Natural killer cell (primary cell): ENCODE measurements around the gene GPALPP1. TPM values are rescaled to one million over a fixed set of nuclear protein-coding genes. Genes with fewer than 3 reads are reported as not detected.

Experiments
- ATAC-seq, 3 donors: fragments of 150-1000 bp in 2 of 3; fragments of 200-7000 bp in 1 of 3; cut with Tn5 transposase; 1 replicate in 1 of 3; 2 replicates in 2 of 3; pipeline ENCODE4 v1.10.0; 2021; ENCODE audit warnings: mild to moderate bottlenecking in 2 of 3, moderate library complexity in 2 of 3
- DNase-seq, 2 donors: peaks; one replicate each; pipeline versions ENCODE4 v3.0.0 to v3.0.0-alpha.2; 2013 to 2021; ENCODE audit warnings: mixed read lengths in 1 of 2
- H3K27ac ChIP-seq: one replicate; pipeline ENCODE4 v1.5.1; 2013; ENCODE audit warnings: mild to moderate bottlenecking, low read length
- H3K27me3 ChIP-seq: one replicate; pipeline ENCODE4 v1.6.1; 2013; ENCODE audit warnings: low read length; ENCODE audit not compliant: control insufficient read depth, insufficient read depth
- H3K36me3 ChIP-seq: one replicate; pipeline ENCODE4 v1.6.1; 2013; ENCODE audit warnings: low read length; ENCODE audit not compliant: control insufficient read depth, insufficient read depth
- H3K4me1 ChIP-seq: one replicate; pipeline ENCODE4 v1.6.1; 2013; ENCODE audit warnings: low read length; ENCODE audit not compliant: control insufficient read depth, insufficient read depth
- H3K4me3 ChIP-seq: one replicate; pipeline ENCODE4 v1.5.1; 2013; ENCODE audit warnings: low read length
- H3K9me3 ChIP-seq: one replicate; pipeline ENCODE4 v1.6.1; 2013; ENCODE audit warnings: low read length; ENCODE audit not compliant: control insufficient read depth, insufficient read depth
- H3K27ac Mint-ChIP-seq, 2 donors: one replicate each; pipeline ENCODE4 v1.8.0; 2022; ENCODE audit warnings: mild to moderate bottlenecking in 2 of 2, mixed read lengths in 2 of 2, moderate library complexity in 1 of 2
- H3K27me3 Mint-ChIP-seq, 2 donors: one replicate each; pipeline ENCODE4 v1.8.0; 2022; ENCODE audit warnings: low read depth in 2 of 2, mixed read lengths in 2 of 2
- H3K36me3 Mint-ChIP-seq: one replicate; pipeline ENCODE4 v1.8.0; 2022; ENCODE audit warnings: mixed read lengths
- H3K4me1 Mint-ChIP-seq, 2 donors: one replicate each; pipeline ENCODE4 v1.8.0; 2022; ENCODE audit warnings: mixed read lengths in 2 of 2
- H3K4me3 Mint-ChIP-seq: one replicate; pipeline ENCODE4 v1.8.0; 2022; ENCODE audit warnings: mild to moderate bottlenecking, moderate library complexity, mixed read lengths
- H3K9me3 Mint-ChIP-seq, 2 donors: one replicate each; pipeline ENCODE4 v1.8.0; 2022; ENCODE audit warnings: mixed read lengths in 2 of 2
- WGBS: methylation state at CpG from one replicate; pipeline ENCODE4 v1.1.7; 2013; ENCODE audit warnings: missing lambda C conversion rate; ENCODE audit not compliant: insufficient coverage; 5-methylcytosine and 5-hydroxymethylcytosine counted together
- intact Hi-C: fragments of 100-400 bp; cut with micrococcal nuclease; formaldehyde crosslinking; loops from one replicate; pipeline ENCODE4 v1.14.2; 2022
- total RNA-seq, 4 donors: library from RNA; stranded (reverse); fragments of 120-200 nt in 1 of 4; gene quantifications; one replicate each; pipeline versions ENCODE4 v1.2.3 to v1.2.4, GENCODE V29; 2013 to 2022
- TF ChIP-seq, protein P1 (sequence below): fragments of 200-600 bp; IDR thresholded peaks from one replicate; pipeline ENCODE4 v1.8.0; 2022; ENCODE audit warnings: antibody characterized with exemption

The GPALPP1 gene
- total RNA-seq, 3 donors from 2014 or later (not counting 1 experiment from before 2014, with no cell fraction given), result 32.4 to 36.6 (median 36.0) TPM

DNA sequence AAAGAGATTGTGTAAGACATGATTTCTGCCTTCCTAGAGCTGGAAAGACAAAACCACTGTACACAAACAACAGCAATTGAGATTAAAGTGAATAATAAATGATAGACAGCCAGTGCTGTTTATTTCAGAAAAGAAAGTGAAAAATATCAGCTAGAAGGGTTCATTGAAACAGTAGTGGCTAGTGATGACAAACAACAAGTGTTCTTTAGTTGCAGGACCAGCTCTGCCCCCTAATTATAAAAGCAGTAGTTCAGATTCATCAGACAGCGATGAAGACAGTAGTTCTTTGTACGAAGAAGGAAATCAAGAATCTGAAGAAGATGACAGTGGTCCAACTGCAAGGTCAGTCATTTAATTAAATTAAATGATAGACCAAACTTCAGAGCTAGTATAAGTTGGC, 14.8 kb downstream of the GPALPP1 start:
- no peaks in the 10 kb centered on the region for H3K27me3 Mint-ChIP-seq
- DNase-seq (no peak), ATAC-seq (no peak)
- no peaks in the 10 kb centered on the region for H3K27me3 ChIP-seq
- H3K27ac Mint-ChIP-seq, result no peak overlapping the region
- TF ChIP-seq, protein P1, sequence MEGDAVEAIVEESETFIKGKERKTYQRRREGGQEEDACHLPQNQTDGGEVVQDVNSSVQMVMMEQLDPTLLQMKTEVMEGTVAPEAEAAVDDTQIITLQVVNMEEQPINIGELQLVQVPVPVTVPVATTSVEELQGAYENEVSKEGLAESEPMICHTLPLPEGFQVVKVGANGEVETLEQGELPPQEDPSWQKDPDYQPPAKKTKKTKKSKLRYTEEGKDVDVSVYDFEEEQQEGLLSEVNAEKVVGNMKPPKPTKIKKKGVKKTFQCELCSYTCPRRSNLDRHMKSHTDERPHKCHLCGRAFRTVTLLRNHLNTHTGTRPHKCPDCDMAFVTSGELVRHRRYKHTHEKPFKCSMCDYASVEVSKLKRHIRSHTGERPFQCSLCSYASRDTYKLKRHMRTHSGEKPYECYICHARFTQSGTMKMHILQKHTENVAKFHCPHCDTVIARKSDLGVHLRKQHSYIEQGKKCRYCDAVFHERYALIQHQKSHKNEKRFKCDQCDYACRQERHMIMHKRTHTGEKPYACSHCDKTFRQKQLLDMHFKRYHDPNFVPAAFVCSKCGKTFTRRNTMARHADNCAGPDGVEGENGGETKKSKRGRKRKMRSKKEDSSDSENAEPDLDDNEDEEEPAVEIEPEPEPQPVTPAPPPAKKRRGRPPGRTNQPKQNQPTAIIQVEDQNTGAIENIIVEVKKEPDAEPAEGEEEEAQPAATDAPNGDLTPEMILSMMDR, result no peak
- no peaks in the 10 kb centered on the region for H3K4me1 Mint-ChIP-seq
- H3K4me3 ChIP-seq, result no peak overlapping the region
- WGBS, result 100% methylated on average over 2 of the region's 2 CpGs
- no peak overlapping the region for H3K4me3 Mint-ChIP-seq
- peaks cover 38% of the 10 kb centered on the region for H3K36me3 ChIP-seq
- H3K36me3 Mint-ChIP-seq, result peaks cover 7% of the 10 kb centered on the region
- no peaks in the 10 kb centered on the region for H3K9me3 Mint-ChIP-seq
- H3K9me3 ChIP-seq, result no peaks in the 10 kb centered on the region
- intact Hi-C loops, result no loop called here
- no peak overlapping the region for H3K27ac ChIP-seq
- no peaks in the 10 kb centered on the region for H3K4me1 ChIP-seq

DNA sequence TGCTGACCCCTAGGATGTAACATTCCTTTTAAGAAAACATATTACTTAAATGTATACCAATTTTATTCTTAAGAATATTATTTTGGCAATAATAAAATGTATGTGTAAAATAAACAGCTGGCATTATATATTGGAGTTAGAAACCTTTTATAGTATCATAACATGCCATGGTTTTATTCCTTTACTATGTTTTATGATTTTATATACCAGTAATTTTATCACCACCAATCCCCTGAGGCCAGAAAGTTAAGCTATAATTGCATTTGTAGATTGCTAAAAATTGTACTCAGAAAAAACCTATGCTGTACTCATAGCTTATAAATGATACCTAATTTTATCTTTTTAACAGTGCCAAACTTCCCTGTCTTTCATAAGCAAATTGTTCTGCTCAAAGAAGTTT, 17.9 kb downstream of the GPALPP1 start:
- Mint-ChIP-seq H3K36me3 (peaks cover 16% of the 10 kb centered on the region), H3K27ac (no peak overlapping the region), H3K4me3 (no peak overlapping the region), H3K27me3 (no peaks in the 10 kb centered on the region), H3K4me1 (peaks cover 0 to 8% of the 10 kb centered on the region in 2 donors), H3K9me3 (no peaks in the 10 kb centered on the region)
- Histone ChIP-seq H3K9me3 (no peaks in the 10 kb centered on the region), H3K4me1 (no peaks in the 10 kb centered on the region), H3K36me3 (peaks cover 51% of the 10 kb centered on the region), H3K4me3 (no peak overlapping the region), H3K27ac (no peak overlapping the region), H3K27me3 (no peaks in the 10 kb centered on the region)
- TF ChIP-seq, protein P1, result no peak
- intact Hi-C loops, result no loop called here
- no peak for ATAC-seq
- DNase-seq, result no peak

DNA sequence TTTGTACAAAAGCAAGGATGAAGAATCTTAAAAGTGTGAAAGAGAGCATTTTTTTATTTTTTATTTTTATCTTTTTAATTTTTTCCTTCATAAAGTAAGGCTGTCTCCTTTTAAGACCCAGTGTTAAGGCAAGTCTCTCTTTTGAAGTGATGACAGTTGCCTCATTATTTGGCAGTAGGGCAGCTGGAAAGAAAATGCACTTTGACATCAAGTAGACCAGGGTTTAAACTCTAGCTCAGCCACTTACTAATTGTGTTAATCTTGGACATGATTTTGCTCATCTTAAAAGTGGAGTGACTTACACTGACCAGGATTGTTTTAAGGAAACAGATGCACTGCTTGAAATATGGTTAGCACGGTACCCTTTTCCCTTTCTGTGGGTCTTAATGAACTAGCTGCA, 18.5 kb downstream of the GPALPP1 start:
- TF ChIP-seq, protein P1, result no peak
- H3K9me3 ChIP-seq, result no peaks in the 10 kb centered on the region
- H3K27me3 ChIP-seq, result no peaks in the 10 kb centered on the region
- peaks cover 48% of the 10 kb centered on the region for H3K36me3 ChIP-seq
- H3K27ac Mint-ChIP-seq, result no peak overlapping the region
- no peak overlapping the region for H3K4me3 Mint-ChIP-seq
- intact Hi-C loops, result no loop called here
- H3K36me3 Mint-ChIP-seq, result peaks cover 12% of the 10 kb centered on the region
- no peaks in the 10 kb centered on the region for H3K9me3 Mint-ChIP-seq
- ATAC-seq (no peak), DNase-seq (no peak)
- WGBS, result 86% methylated on average over 1 of the region's 1 CpG
- H3K4me1 Mint-ChIP-seq, result peaks cover 0 to 8% of the 10 kb centered on the region in 2 donors
- H3K4me1 ChIP-seq, result no peaks in the 10 kb centered on the region
- H3K27me3 Mint-ChIP-seq, result no peaks in the 10 kb centered on the region
- H3K27ac ChIP-seq, result no peak overlapping the region
- no peak overlapping the region for H3K4me3 ChIP-seq

DNA sequence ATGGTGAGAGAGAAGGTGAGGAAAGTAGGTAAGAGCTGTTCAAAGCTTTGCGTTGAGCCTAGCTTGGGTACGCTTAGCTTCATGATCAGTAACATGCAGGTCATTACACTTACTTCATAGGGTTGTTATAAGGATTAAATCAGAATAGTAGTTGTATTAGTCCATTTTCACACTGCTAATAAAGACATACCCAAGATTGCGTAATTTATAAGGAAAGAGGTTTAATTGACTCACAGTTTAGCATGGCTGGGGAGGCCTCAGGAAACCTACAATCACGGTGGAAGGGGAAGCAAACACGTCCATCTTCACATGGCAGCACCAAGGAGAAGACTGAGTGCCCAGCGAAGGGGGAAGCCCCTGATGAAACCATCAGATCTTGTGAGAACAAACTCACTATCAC, 21.9 kb downstream of the GPALPP1 start:
- Histone ChIP-seq H3K27ac (no peak overlapping the region), H3K4me3 (no peak overlapping the region), H3K27me3 (no peaks in the 10 kb centered on the region), H3K36me3 (peaks cover 60% of the 10 kb centered on the region), H3K9me3 (no peaks in the 10 kb centered on the region), H3K4me1 (no peaks in the 10 kb centered on the region)
- Mint-ChIP-seq H3K4me3 (no peak overlapping the region), H3K27me3 (no peaks in the 10 kb centered on the region), H3K9me3 (no peaks in the 10 kb centered on the region), H3K27ac (no peak overlapping the region), H3K4me1 (peaks cover 0 to 8% of the 10 kb centered on the region in 2 donors), H3K36me3 (peaks cover 16% of the 10 kb centered on the region)
- DNase-seq (no peak), ATAC-seq (no peak)
- TF ChIP-seq, protein P1, result no peak
- WGBS, result 100% methylated on average over 6 of the region's 6 CpGs
- intact Hi-C loops, result no loop called here
